Fibroblast of lung (primary cell): ENCODE measurements around the gene SORCS2. TPM values are rescaled to one million over a fixed set of nuclear protein-coding genes. Genes with fewer than 3 reads are reported as not detected.

Experiments
- DNase-seq, 2 donors: peaks; one replicate each; pipeline versions ENCODE4 v3.0.0 to v3.0.0-alpha.2; 2010; ENCODE audit warnings: low read depth in 2 of 2
- H2AFZ ChIP-seq: 2 replicates; pipeline ENCODE4 v1.5.1; 2012; ENCODE audit warnings: low read length, control low read depth, inconsistent platforms
- H3K27ac ChIP-seq: 2 replicates; pipeline ENCODE4 v1.5.1; 2011; ENCODE audit warnings: low read length, control low read depth; ENCODE audit not compliant: insufficient read depth
- H3K27me3 ChIP-seq: 2 replicates; pipeline ENCODE4 v1.5.1; 2011; ENCODE audit warnings: mild to moderate bottlenecking, low read length; ENCODE audit not compliant: control insufficient read depth, insufficient read depth
- H3K36me3 ChIP-seq: 2 replicates; pipeline ENCODE4 v1.5.1; 2011; ENCODE audit warnings: low read length; ENCODE audit not compliant: control insufficient read depth, insufficient read depth
- H3K4me1 ChIP-seq: 2 replicates; pipeline ENCODE4 v1.5.1; 2011; ENCODE audit warnings: low read length; ENCODE audit not compliant: control insufficient read depth, insufficient read depth; ENCODE audit errors: extremely low read depth
- H3K4me2 ChIP-seq: 2 replicates; pipeline ENCODE4 v1.5.1; 2011; ENCODE audit warnings: low read length, control low read depth; ENCODE audit not compliant: insufficient read depth; ENCODE audit errors: extremely low read depth
- H3K4me3 ChIP-seq, 4 experiments: fragments of 200-600 bp in 1 of 4; sonication (generic) in 1 of 4; replicated peaks in 1 of 4; 2 replicates each; pipeline ENCODE4 v1.5.1; 2011 to 2016; ENCODE audit warnings: low read length in 4 of 4, low read depth in 3 of 4, mild to moderate bottlenecking in 3 of 4, control low read depth in 2 of 4, inconsistent platforms in 1 of 4, mixed read lengths in 1 of 4; ENCODE audit not compliant: insufficient read depth in 1 of 4; ENCODE audit errors: control extremely low read depth in 1 of 4
- H3K79me2 ChIP-seq: 2 replicates; pipeline ENCODE4 v1.5.1; 2012; ENCODE audit warnings: mild to moderate bottlenecking, low read length, inconsistent platforms; ENCODE audit not compliant: control insufficient read depth, insufficient read depth
- H3K9ac ChIP-seq: 2 replicates; pipeline ENCODE4 v1.5.1; 2011; ENCODE audit warnings: mild to moderate bottlenecking, low read length, control low read depth; ENCODE audit not compliant: insufficient read depth
- H3K9me3 ChIP-seq: 2 replicates; pipeline ENCODE4 v1.5.1; 2012; ENCODE audit warnings: low read depth, low read length; ENCODE audit not compliant: control insufficient read depth, insufficient read depth
- H4K20me1 ChIP-seq: 2 replicates; pipeline ENCODE4 v1.5.1; 2011; ENCODE audit warnings: low read length; ENCODE audit not compliant: control insufficient read depth, insufficient read depth; ENCODE audit errors: extremely low read depth
- EZH2 ChIP-seq: IDR thresholded peaks from 2 replicates; pipeline ENCODE4 v1.5.1; 2012; ENCODE audit warnings: low read length, control low read depth, mild to moderate bottlenecking; ENCODE audit errors: missing control alignments
- polyA plus RNA-seq, 2 donors: library from polyadenylated mRNA; depleted of rRNA in 1 of 2; stranded (reverse) in 1 of 2; unstranded in 1 of 2; fragments of >200 nt; gene quantifications; 2 replicates each; pipeline ENCODE4 v1.2.1, GENCODE V29; 2011 to 2012; ENCODE audit warnings: missing spikeins in 1 of 2
- total RNA-seq: library from RNA; depleted of rRNA; stranded (reverse); fragments of >200 nt; gene quantifications from 2 replicates; pipeline ENCODE4 v1.2.1, GENCODE V29; 2014
- TF ChIP-seq, protein P1 (sequence below), 2 donors: IDR thresholded peaks in 1 of 2; conservative IDR thresholded peaks in 1 of 2; 1 replicate in 1 of 2; 2 replicates in 1 of 2; pipeline ENCODE4 v1.5.1; 2011 to 2012; ENCODE audit warnings: low read length in 2 of 2, control low read depth in 1 of 2, inconsistent platforms in 1 of 2, low read depth in 1 of 2, mild to moderate bottlenecking in 1 of 2

Gene SORCS2
- total and polyA plus RNA-seq, 2 donors (not counting 1 experiment from before 2014, with no cell fraction given) = 0.17 to 0.41 TPM

GRCh38 chr4:7224878-7225533 lies 32.7 kb downstream of the SORCS2 start:
- Histone ChIP-seq H3K4me1 (no peaks in the 10 kb centered on the region), H3K36me3 (no peaks in the 10 kb centered on the region), H3K79me2 (no peaks in the 10 kb centered on the region), H3K4me3 (no peak overlapping the region), H3K9ac (no peak overlapping the region), H3K27me3 (no peaks in the 10 kb centered on the region), H2AFZ (no peak overlapping the region), H3K27ac (no peak overlapping the region), H3K9me3 (no peaks in the 10 kb centered on the region), H4K20me1 (no peaks in the 10 kb centered on the region), H3K4me2 (no peak overlapping the region)
- DNase-seq = no peak
- TF ChIP-seq, protein P1, sequence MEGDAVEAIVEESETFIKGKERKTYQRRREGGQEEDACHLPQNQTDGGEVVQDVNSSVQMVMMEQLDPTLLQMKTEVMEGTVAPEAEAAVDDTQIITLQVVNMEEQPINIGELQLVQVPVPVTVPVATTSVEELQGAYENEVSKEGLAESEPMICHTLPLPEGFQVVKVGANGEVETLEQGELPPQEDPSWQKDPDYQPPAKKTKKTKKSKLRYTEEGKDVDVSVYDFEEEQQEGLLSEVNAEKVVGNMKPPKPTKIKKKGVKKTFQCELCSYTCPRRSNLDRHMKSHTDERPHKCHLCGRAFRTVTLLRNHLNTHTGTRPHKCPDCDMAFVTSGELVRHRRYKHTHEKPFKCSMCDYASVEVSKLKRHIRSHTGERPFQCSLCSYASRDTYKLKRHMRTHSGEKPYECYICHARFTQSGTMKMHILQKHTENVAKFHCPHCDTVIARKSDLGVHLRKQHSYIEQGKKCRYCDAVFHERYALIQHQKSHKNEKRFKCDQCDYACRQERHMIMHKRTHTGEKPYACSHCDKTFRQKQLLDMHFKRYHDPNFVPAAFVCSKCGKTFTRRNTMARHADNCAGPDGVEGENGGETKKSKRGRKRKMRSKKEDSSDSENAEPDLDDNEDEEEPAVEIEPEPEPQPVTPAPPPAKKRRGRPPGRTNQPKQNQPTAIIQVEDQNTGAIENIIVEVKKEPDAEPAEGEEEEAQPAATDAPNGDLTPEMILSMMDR (conservative IDR thresholded peaks at IDR 0.05 in 1 of 2, IDR thresholded peaks at IDR 0.05 in 1 of 2; ENCODE audit: low read depth in 1 of 2, low read length in 2 of 2) = no peak
- no peak for TF ChIP-seq EZH2

DNA sequence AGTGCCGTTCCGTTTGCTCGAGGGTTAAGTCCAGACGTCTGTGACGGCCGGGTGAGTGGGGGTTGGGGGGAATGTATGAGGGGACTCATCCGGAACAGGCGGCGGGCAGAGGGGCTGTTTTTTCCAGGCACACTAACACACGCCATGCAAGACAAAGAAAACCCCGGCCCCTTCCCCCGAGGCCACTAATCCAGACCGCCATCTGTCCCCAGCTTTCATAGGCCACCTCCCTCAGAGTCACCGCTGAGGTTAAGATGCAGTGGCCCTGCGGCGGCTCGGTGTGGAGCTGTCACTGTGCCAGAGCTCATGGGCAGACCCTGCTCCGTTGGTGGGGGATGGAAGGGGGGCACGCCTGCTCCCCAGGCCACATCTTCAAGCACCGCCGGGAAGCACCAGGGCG lies 34.1 kb downstream of the SORCS2 start:
- DNase-seq = no peak
- H2AFZ ChIP-seq = no peak overlapping the region
- H3K9ac ChIP-seq = no peak overlapping the region
- no peaks in the 10 kb centered on the region for H3K27me3 ChIP-seq
- H3K27ac ChIP-seq = no peak overlapping the region
- no peaks in the 10 kb centered on the region for H4K20me1 ChIP-seq
- no peaks in the 10 kb centered on the region for H3K36me3 ChIP-seq
- H3K4me1 ChIP-seq = no peaks in the 10 kb centered on the region
- H3K4me2 ChIP-seq = no peak overlapping the region
- H3K4me3 ChIP-seq = no peak overlapping the region
- H3K9me3 ChIP-seq = no peaks in the 10 kb centered on the region
- H3K79me2 ChIP-seq = no peaks in the 10 kb centered on the region
- TF ChIP-seq, protein P1 (conservative IDR thresholded peaks at IDR 0.05 in 1 of 2, IDR thresholded peaks at IDR 0.05 in 1 of 2; ENCODE audit: low read depth in 1 of 2, low read length in 2 of 2) = no peak
- no peak for TF ChIP-seq EZH2

- Histone ChIP-seq H3K4me3 (no peak overlapping the region), H3K4me2 (no peak overlapping the region), H4K20me1 (no peaks in the 10 kb centered on the region), H3K36me3 (no peaks in the 10 kb centered on the region), H3K27me3 (no peaks in the 10 kb centered on the region), H3K79me2 (no peaks in the 10 kb centered on the region), H2AFZ (no peak overlapping the region), H3K9me3 (no peaks in the 10 kb centered on the region), H3K4me1 (no peaks in the 10 kb centered on the region), H3K9ac (no peak overlapping the region), H3K27ac (no peak overlapping the region)
- TF ChIP-seq, protein P1 (conservative IDR thresholded peaks at IDR 0.05 in 1 of 2, IDR thresholded peaks at IDR 0.05 in 1 of 2; ENCODE audit: low read depth in 1 of 2, low read length in 2 of 2) = no peak
- TF ChIP-seq EZH2 = no peak
- DNase-seq = no peak
Observed at GRCh38 chr4:7227008-7227407, 34.7 kb downstream of the SORCS2 start.
